ENCODE results near the gene IRF2BP2.

DNA sequence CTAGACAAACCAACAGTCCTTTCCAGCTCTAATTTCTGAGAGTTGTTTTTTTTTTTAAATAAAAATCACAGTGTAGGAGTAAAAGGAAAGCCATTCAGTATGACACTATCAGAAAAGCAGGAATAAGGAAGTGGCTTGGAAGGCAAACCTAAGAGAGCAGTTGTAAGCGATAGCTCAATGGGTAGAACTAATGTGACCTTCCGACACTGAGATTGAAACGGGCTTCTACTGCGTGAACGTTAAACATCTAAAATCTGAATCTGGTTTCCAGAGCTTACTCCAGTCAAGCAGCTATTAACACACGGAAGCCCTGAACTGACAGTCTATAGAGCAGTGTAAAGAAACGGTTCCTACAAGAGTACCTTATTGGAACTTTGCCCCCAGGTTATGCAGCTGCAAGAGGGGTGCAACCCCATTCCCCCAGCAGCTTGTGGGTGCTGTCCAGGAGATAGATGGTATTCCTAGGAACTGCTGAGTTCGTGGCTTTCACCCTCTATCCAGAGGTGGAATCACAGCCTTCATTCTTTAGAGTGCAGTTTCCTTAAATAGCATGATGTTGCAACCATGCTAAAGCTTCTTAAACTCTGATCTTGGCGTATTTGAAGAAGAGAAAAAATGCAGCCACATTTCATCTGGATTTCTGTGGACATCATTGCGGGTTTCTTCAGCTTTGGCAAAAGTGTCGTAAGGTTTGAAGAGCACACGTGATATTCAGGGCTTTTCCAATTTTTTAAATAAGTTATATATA lies 3.3 kb upstream of the IRF2BP2 start:
- TF ChIP-seq EZH2 (IDR thresholded peaks at IDR 0.05) (no peak), POLR2AphosphoS5 (IDR thresholded peaks at IDR 0.05; ENCODE audit: borderline replicate concordance, low read depth, low read length) (no peak), FOXP2 (optimal IDR thresholded peaks at IDR 0.05; ENCODE audit: control extremely low read depth, extremely low read length, insufficient read depth) (no peak)

Measured in SK-N-MC (cell line).